ENCODE measurements around the gene ADORA3.

- no peak for TF ChIP-seq CTCF (IDR thresholded peaks at IDR 0.05)
- no peak for TF ChIP-seq POLR2A (IDR thresholded peaks at IDR 0.05)
These were observed 50.9 kb downstream of the ADORA3 start for GRCh38 chr1:111452581-111452980.

All from thyroid gland (tissue), 4 donors.